HepG2 (cell line): ENCODE data around the gene RDH11. TPM values are rescaled to one million over a fixed set of nuclear protein-coding genes. Genes with fewer than 3 reads are reported as not detected.
A peak's percentile ranks its signal among the peaks of the same experiment; 100 is the strongest.

ENCODE experiments used
- AGO2 ChIP-seq: fragments of 200-400 bp; formaldehyde crosslinking; optimal IDR thresholded peaks from 2 replicates; pipeline ENCODE3; 2017; ENCODE audit warnings: mild to moderate bottlenecking, low read depth, low read length, moderate library complexity
- KLF15 ChIP-seq: sonication (generic); formaldehyde crosslinking; IDR thresholded peaks from 2 replicates; pipeline ENCODE4 v1.8.1; 2023; ENCODE audit warnings: borderline replicate concordance, mild to moderate bottlenecking, inconsistent platforms, missing genetic modification reagents, mixed read lengths
- MTA3 ChIP-seq: sonication (generic); formaldehyde crosslinking; IDR thresholded peaks from 2 replicates; pipeline ENCODE4 v1.4.0; 2020; ENCODE audit warnings: missing genetic modification reagents
- NFATC3 ChIP-seq: sonication (generic); formaldehyde crosslinking; IDR thresholded peaks from 2 replicates; pipeline ENCODE4 v1.5.1; 2020; ENCODE audit warnings: mild to moderate bottlenecking, missing genetic modification reagents
- NRL ChIP-seq: sonication (generic); formaldehyde crosslinking; IDR thresholded peaks from 2 replicates; pipeline ENCODE4 v1.5.0; 2020; ENCODE audit warnings: missing genetic modification reagents, mild to moderate bottlenecking, moderate library complexity, borderline replicate concordance
- PHF21A ChIP-seq: sonication (generic); formaldehyde crosslinking; IDR thresholded peaks from 2 replicates; pipeline ENCODE4 v1.5.0; 2020; ENCODE audit warnings: mild to moderate bottlenecking, missing genetic modification reagents
- RBM22 ChIP-seq: fragments of 200-400 bp; formaldehyde crosslinking; optimal IDR thresholded peaks from 2 replicates; pipeline ENCODE3; 2017; ENCODE audit warnings: mild to moderate bottlenecking, low read length, moderate library complexity
- SP1 ChIP-seq, 2 experiments: fragments of 450-650 bp in 1 of 2; sonication (generic) in 1 of 2; formaldehyde crosslinking in 1 of 2; IDR thresholded peaks; 2 replicates each; pipeline versions ENCODE4 v1.4.0 to v1.6.1; 2016 to 2020; ENCODE audit warnings: missing genetic modification reagents in 1 of 2
- ZFP36 ChIP-seq: fragments of 150-350 bp; IDR thresholded peaks from 2 replicates; pipeline ENCODE4 v1.6.1; 2018; ENCODE audit warnings: borderline replicate concordance, low read length, low read depth; ENCODE audit not compliant: partially characterized antibody
- ZFP62 ChIP-seq: sonication (generic); formaldehyde crosslinking; IDR thresholded peaks from 2 replicates; pipeline ENCODE4 v1.4.0; 2020; ENCODE audit warnings: missing genetic modification reagents
- ZKSCAN8 ChIP-seq: IDR thresholded peaks from 2 replicates; pipeline ENCODE4 v1.6.1; 2016; ENCODE audit warnings: borderline replicate concordance, missing genetic modification reagents, missing compliant biosample characterization
- ZNF703 ChIP-seq: sonication (generic); formaldehyde crosslinking; IDR thresholded peaks from 2 replicates; pipeline ENCODE4 v1.5.1; 2020; ENCODE audit warnings: missing genetic modification reagents, mild to moderate bottlenecking, moderate library complexity, borderline replicate concordance
- ZNF747 ChIP-seq: sonication (generic); formaldehyde crosslinking; IDR thresholded peaks from 2 replicates; pipeline ENCODE4 v1.8.1; 2023; ENCODE audit warnings: missing genetic modification reagents, mild to moderate bottlenecking, borderline replicate concordance
- ZNF768 ChIP-seq: sonication (generic); formaldehyde crosslinking; IDR thresholded peaks from 2 replicates; pipeline ENCODE4 v1.4.0; 2020; ENCODE audit warnings: missing genetic modification reagents
- ZNF839 ChIP-seq: sonication (generic); formaldehyde crosslinking; IDR thresholded peaks from 2 replicates; pipeline ENCODE4 v1.4.0; 2020; ENCODE audit warnings: missing genetic modification reagents, mild to moderate bottlenecking, borderline replicate concordance
- polyA plus RNA-seq, 8 experiments: library from polyadenylated mRNA; depleted of rRNA in 3 of 8; stranded (reverse) in 7 of 8; unstranded in 1 of 8; fragments of >200 nt; fragmentation: Illumina TruSeq in 4 of 8; extraction: Trizol in 4 of 8; gene quantifications; 2 replicates each; pipeline versions ENCODE4 v1.2.1 to v1.2.3, GENCODE V29; 2011 to 2016; ENCODE audit warnings: low read depth in 4 of 8, missing spikeins in 1 of 8, mixed read lengths in 1 of 8; ENCODE audit not compliant: insufficient read depth in 1 of 8
- total RNA-seq, 5 experiments: library from RNA; depleted of rRNA; stranded (reverse); fragments of >200 nt; fragmentation: Illumina TruSeq; extraction: Trizol; gene quantifications; 2 replicates each; pipeline ENCODE4 v1.2.3, GENCODE V29; 2016; ENCODE audit warnings: low read depth in 1 of 5
- TF ChIP-seq, protein P1 (sequence below): fragments of 450-650 bp; IDR thresholded peaks from 2 replicates; pipeline ENCODE4 v1.6.1; 2017
- TF ChIP-seq, protein P2 (sequence below): sonication (generic); formaldehyde crosslinking; IDR thresholded peaks from 2 replicates; pipeline ENCODE4 v1.4.0; 2020; ENCODE audit warnings: mild to moderate bottlenecking, missing genetic modification reagents
- TF ChIP-seq, protein P3 (sequence below): sonication (generic); formaldehyde crosslinking; IDR thresholded peaks from 2 replicates; pipeline ENCODE4 v1.5.1; 2020; ENCODE audit warnings: mild to moderate bottlenecking, missing genetic modification reagents, moderate library complexity

RDH11 gene
- total and polyA plus RNA-seq, 2 of the 13 experiments (the other 11 are each of a cell fraction or from before 2014, with no cell fraction given): 106 to 131 TPM

DNA sequence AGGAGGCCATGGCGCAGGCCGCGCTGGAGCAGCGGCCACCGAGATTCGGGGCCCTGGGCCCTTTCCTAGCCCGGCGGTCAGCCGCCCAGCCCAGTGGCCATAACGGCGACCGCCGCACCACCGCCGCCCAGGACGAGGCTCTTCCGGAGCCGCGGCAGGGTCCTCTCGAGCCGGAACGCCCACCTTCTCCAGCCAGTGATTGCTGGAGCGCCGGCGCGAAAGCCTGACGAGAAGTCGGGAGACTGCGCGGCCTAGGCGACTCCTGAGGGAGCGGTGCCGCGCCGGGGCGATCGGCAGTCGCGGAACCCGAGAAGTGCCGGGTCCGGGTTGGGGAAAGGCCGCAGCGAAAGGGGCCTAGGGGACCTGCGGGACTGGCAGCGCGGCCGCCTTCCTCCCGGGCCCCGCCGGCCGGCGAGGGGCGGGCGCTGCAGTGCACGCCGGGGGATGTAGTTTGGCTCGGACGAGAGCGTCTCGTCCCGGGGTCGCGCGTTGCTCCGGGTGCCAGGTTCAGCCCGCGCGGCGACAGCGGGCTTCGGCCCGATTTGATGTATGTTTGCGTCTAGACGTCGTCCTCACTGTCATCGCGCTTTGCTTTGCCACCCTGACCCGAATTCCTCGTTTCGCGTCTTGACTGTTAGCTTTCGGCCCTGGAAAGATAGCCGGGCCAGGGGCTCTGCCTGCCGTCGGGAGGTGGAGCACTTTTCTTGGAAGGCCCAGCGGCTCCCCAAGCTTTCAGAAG lies 20.9 kb downstream of the RDH11 start, which contains the start of gene VTI1B (continued):
- TF ChIP-seq, protein P1, sequence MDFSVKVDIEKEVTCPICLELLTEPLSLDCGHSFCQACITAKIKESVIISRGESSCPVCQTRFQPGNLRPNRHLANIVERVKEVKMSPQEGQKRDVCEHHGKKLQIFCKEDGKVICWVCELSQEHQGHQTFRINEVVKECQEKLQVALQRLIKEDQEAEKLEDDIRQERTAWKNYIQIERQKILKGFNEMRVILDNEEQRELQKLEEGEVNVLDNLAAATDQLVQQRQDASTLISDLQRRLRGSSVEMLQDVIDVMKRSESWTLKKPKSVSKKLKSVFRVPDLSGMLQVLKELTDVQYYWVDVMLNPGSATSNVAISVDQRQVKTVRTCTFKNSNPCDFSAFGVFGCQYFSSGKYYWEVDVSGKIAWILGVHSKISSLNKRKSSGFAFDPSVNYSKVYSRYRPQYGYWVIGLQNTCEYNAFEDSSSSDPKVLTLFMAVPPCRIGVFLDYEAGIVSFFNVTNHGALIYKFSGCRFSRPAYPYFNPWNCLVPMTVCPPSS: no peak
- no peak for TF ChIP-seq MTA3 (CRISPR knock-in tag)
- TF ChIP-seq, protein P2, sequence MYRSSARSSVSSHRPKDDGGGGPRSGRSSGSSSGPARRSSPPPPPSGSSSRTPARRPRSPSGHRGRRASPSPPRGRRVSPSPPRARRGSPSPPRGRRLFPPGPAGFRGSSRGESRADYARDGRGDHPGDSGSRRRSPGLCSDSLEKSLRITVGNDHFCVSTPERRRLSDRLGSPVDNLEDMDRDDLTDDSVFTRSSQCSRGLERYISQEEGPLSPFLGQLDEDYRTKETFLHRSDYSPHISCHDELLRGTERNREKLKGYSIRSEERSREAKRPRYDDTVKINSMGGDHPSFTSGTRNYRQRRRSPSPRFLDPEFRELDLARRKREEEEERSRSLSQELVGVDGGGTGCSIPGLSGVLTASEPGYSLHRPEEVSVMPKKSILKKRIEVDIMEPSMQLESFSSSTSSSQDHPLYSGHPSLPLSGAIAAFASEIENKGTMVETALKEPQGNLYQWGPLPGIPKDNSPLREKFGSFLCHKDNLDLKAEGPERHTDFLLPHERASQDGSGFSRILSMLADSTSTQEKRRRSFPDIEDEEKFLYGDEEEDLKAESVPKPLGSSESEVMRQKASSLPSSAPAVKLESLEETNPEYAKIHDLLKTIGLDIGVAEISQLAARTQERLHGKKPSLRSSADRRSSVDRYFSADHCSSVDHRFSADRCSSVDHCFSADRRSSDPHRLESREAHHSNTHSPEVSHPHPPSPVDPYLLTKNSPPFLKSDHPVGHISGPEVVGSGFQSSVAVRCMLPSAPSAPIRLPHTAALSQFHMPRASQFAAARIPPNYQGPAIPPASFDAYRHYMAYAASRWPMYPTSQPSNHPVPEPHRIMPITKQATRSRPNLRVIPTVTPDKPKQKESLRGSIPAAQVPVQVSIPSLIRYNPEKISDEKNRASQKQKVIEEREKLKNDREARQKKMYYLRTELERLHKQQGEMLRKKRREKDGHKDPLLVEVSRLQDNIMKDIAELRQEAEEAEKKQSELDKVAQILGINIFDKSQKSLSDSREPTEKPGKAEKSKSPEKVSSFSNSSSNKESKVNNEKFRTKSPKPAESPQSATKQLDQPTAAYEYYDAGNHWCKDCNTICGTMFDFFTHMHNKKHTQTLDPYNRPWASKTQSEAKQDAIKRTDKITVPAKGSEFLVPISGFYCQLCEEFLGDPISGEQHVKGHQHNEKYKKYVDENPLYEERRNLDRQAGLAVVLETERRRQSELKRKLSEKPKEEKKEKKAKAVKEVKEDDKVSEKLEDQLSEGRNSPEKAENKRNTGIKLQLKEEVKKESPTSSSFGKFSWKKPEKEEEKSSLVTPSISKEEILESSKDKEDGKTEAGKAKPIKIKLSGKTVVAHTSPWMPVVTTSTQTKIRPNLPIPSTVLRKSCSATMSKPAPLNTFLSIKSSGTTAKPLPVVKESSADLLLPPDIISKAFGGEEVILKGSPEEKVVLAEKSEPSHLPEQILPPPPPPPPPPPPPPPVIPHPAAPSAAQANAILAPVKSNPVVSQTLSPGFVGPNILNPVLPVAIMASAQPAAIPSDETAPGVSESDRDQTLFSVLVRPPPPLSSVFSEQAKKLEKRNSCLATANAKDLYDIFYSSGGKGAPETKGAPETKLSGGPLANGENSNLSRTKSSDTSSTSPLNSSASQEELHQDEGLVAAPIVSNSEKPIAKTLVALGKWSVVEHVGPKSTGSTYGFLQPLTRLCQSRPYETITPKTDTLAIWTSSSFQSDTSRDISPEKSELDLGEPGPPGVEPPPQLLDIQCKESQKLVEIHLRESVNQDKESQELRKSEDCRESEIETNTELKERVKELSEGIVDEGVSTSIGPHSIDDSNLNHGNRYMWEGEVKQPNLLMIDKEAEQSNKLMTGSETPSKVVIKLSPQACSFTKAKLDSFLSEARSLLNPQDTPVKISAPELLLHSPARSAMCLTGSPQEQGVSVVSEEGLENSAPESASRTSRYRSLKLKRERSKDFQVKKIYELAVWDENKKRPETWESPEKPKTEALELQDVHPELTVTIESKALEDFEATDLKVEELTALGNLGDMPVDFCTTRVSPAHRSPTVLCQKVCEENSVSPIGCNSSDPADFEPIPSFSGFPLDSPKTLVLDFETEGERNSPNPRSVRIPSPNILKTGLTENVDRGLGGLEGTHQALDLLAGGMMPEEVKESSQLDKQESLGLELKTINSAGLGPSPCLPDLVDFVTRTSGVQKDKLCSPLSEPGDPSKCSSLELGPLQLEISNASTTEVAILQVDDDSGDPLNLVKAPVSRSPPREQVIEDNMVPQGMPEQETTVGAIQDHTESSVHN (CRISPR knock-in tag): peak; percentile 61; the same call in 1 of the 2 replicates
- 0 out of 2 replicates have a peak, but pooled peaks have one; percentile 1 for TF ChIP-seq PHF21A (CRISPR knock-in tag)
- TF ChIP-seq NRL (CRISPR knock-in tag): peak; percentile 49; the same call in 1 of the 2 replicates
- 0 out of 2 replicates have a peak, but pooled peaks have one; percentile 14 for TF ChIP-seq ZKSCAN8
- TF ChIP-seq ZNF747: peak; percentile 56; the same call in 1 of the 2 replicates
- TF ChIP-seq ZNF768: no peak; the same call in 1 of the 2 replicates
- TF ChIP-seq KLF15 (CRISPR knock-in tag): no peak
- TF ChIP-seq NFATC3 (CRISPR knock-in tag): 0 out of 2 replicates have a peak, but pooled peaks have one; percentile 80
- TF ChIP-seq SP1 (IDR thresholded peaks at IDR 0.05): no peak
- TF ChIP-seq SP1 (CRISPR knock-in tag; IDR thresholded peaks at IDR 0.05): peak; percentile 98
- no peak; the same call in 1 of the 2 replicates for TF ChIP-seq ZNF839 (CRISPR knock-in tag)
- peak; percentile 79; the same call in 1 of the 2 replicates for TF ChIP-seq ZNF703 (CRISPR knock-in tag)
- TF ChIP-seq AGO2: peak; percentile 93
- TF ChIP-seq RBM22: peak; percentile 40
- TF ChIP-seq ZFP36: no peak
- TF ChIP-seq, protein P3, sequence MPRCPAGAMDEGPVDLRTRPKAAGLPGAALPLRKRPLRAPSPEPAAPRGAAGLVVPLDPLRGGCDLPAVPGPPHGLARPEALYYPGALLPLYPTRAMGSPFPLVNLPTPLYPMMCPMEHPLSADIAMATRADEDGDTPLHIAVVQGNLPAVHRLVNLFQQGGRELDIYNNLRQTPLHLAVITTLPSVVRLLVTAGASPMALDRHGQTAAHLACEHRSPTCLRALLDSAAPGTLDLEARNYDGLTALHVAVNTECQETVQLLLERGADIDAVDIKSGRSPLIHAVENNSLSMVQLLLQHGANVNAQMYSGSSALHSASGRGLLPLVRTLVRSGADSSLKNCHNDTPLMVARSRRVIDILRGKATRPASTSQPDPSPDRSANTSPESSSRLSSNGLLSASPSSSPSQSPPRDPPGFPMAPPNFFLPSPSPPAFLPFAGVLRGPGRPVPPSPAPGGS: peak; percentile 83; the same call in 1 of the 2 replicates
- no peak for TF ChIP-seq ZFP62
